IMR-90 (cell line): Measurements from ENCODE around the gene C9orf50.

Source experiments
- BHLHE40 ChIP-seq: fragments of 150-350 bp; IDR thresholded peaks from 2 replicates; pipeline ENCODE4 v1.6.1; 2016; ENCODE audit warnings: mild to moderate bottlenecking, low read depth, low read length
- CEBPB ChIP-seq: IDR thresholded peaks from 2 replicates; pipeline ENCODE4 v1.6.1; 2012; ENCODE audit warnings: low read depth, low read length, improper control_type of control experiment
- CTCF ChIP-seq: conservative IDR thresholded peaks from 2 replicates; pipeline ENCODE4 v1.5.1; 2012; ENCODE audit warnings: mild to moderate bottlenecking, low read depth, low read length, improper control_type of control experiment
- ELK1 ChIP-seq: fragments of 150-350 bp; IDR thresholded peaks from 2 replicates; pipeline ENCODE4 v1.6.1; 2016; ENCODE audit warnings: low read depth, mild to moderate bottlenecking, low read length, moderate library complexity, borderline replicate concordance
- FOS ChIP-seq: fragments of 150-350 bp; IDR thresholded peaks from 2 replicates; pipeline ENCODE4 v1.6.1; 2016; ENCODE audit warnings: low read depth, low read length
- MAFK ChIP-seq: IDR thresholded peaks from 2 replicates; pipeline ENCODE4 v1.6.1; 2012; ENCODE audit warnings: low read depth, low read length, improper control_type of control experiment
- MXI1 ChIP-seq: IDR thresholded peaks from 2 replicates; pipeline ENCODE4 v1.6.1; 2012; ENCODE audit warnings: low read depth, mild to moderate bottlenecking, low read length, moderate library complexity, borderline replicate concordance
- POLR2A ChIP-seq: IDR thresholded peaks from 2 replicates; pipeline ENCODE4 v1.6.1; 2012; ENCODE audit warnings: mild to moderate bottlenecking, low read depth, low read length
- RAD21 ChIP-seq: IDR thresholded peaks from 2 replicates; pipeline ENCODE4 v1.6.1; 2012; ENCODE audit warnings: low read length, improper control_type of control experiment
- SMC3 ChIP-seq: fragments of 150-350 bp; IDR thresholded peaks from 2 replicates; pipeline ENCODE4 v1.6.1; 2016; ENCODE audit warnings: low read depth, mild to moderate bottlenecking, antibody characterized with exemption, low read length, moderate library complexity
- USF2 ChIP-seq: fragments of 150-350 bp; IDR thresholded peaks from 2 replicates; pipeline ENCODE4 v1.6.1; 2017; ENCODE audit warnings: mild to moderate bottlenecking, antibody characterized with exemption, low read length, low read depth

GRCh38 chr9:129606161-129607026, 14.5 kb downstream of the C9orf50 start:
- TF ChIP-seq MXI1 = no peak
- no peak for TF ChIP-seq CTCF
- TF ChIP-seq POLR2A = no peak
- no peak for TF ChIP-seq RAD21
- TF ChIP-seq USF2 = no peak
- TF ChIP-seq CEBPB = no peak
- TF ChIP-seq MAFK = no peak
- no peak for TF ChIP-seq SMC3
- TF ChIP-seq BHLHE40 = no peak
- TF ChIP-seq FOS = no peak
- TF ChIP-seq ELK1 = no peak
